DND-41 (cell line): ENCODE data around the gene TLR5.

Experiments used
- ATAC-seq: fragments of 200-7000 bp; cut with Tn5 transposase; 3 replicates; pipeline ENCODE4 v1.9.1; 2021; ENCODE audit warnings: low read depth; ENCODE audit not compliant: insufficient read depth
- DNase-seq: peaks from one replicate; pipeline ENCODE4 v3.0.0-alpha.2; 2020
- H2AFZ ChIP-seq: 2 replicates; pipeline ENCODE4 v1.6.0; 2012; ENCODE audit warnings: low read depth, low read length
- H3K27ac ChIP-seq: 2 replicates; pipeline ENCODE4 v1.5.1; 2012; ENCODE audit warnings: low read length, inconsistent platforms
- H3K27me3 ChIP-seq: fragments of 200-600 bp; sonication (generic); 2 replicates; pipeline ENCODE4 v1.6.0; 2012; ENCODE audit warnings: low read length, mild to moderate bottlenecking, inconsistent platforms; ENCODE audit not compliant: insufficient read depth, poor library complexity
- H3K36me3 ChIP-seq: 2 replicates; pipeline ENCODE4 v1.5.1; 2012; ENCODE audit warnings: low read length, inconsistent platforms; ENCODE audit not compliant: insufficient read depth
- H3K4me1 ChIP-seq: 2 replicates; pipeline ENCODE4 v1.5.1; 2012; ENCODE audit warnings: mild to moderate bottlenecking, low read length; ENCODE audit not compliant: insufficient read depth
- H3K4me2 ChIP-seq: 2 replicates; pipeline ENCODE4 v1.6.0; 2012; ENCODE audit warnings: mild to moderate bottlenecking, moderate library complexity, low read length, inconsistent platforms; ENCODE audit not compliant: insufficient read depth
- H3K4me3 ChIP-seq, 2 experiments: fragments of 200-600 bp in 1 of 2; shearing (Covaris generic) in 1 of 2; 2 replicates each; pipeline ENCODE4 v1.5.1; 2012 to 2016; ENCODE audit warnings: inconsistent platforms in 2 of 2, low read length in 2 of 2, mild to moderate bottlenecking in 2 of 2, low read depth in 1 of 2, moderate library complexity in 1 of 2
- H3K79me2 ChIP-seq: 2 replicates; pipeline ENCODE4 v1.6.0; 2012; ENCODE audit warnings: low read length, inconsistent platforms; ENCODE audit not compliant: insufficient read depth
- H3K9ac ChIP-seq: 2 replicates; pipeline ENCODE4 v1.6.0; 2012; ENCODE audit warnings: low read depth, mild to moderate bottlenecking, inconsistent platforms, low read length, moderate library complexity
- H3K9me3 ChIP-seq: 2 replicates; pipeline ENCODE4 v1.5.1; 2012; ENCODE audit warnings: low read length, moderate library complexity, mild to moderate bottlenecking, inconsistent platforms; ENCODE audit not compliant: insufficient read depth, severe bottlenecking
- H4K20me1 ChIP-seq: 2 replicates; pipeline ENCODE4 v1.6.0; 2012; ENCODE audit warnings: low read length; ENCODE audit not compliant: insufficient read depth
- EZH2 ChIP-seq: IDR thresholded peaks from 3 replicates; pipeline ENCODE4 v1.6.1; 2012; ENCODE audit warnings: borderline replicate concordance, low read depth, mild to moderate bottlenecking, moderate library complexity, low read length, inconsistent platforms; ENCODE audit not compliant: severe bottlenecking
- TF ChIP-seq, protein P1 (sequence below): IDR thresholded peaks from 2 replicates; pipeline ENCODE4 v1.5.1; 2012; ENCODE audit warnings: borderline replicate concordance, low read length, moderate library complexity, mild to moderate bottlenecking; ENCODE audit not compliant: poor library complexity, severe bottlenecking; ENCODE audit errors: extremely low read depth

TLR5 gene

DNA sequence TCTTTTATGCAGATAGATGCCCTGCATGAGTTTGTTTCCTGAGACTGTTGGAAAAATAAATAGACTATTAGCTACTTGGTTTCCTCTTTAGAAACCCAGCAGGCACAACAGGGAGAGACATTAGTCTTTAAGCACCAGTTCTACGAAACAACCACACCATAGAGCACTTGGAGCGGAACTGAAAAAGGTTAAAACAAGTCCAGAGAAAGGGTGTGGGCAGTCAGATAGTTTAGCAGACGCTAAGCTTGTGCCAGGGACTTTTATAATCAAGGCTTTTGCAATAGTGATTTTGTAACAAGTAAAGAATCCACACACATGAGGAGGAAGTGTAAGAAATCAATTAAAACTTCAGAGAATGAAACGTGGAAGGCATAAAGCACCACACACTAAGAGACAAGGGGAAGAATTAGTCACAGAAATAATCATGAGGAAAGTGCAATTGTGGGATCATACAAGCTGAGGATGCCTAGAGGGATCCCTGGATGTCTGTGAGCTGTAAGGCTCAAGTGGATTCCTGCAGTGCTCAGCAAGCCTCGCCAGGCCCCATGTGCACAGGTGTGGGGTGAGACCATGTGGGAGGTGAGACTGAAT is 37.8 kb upstream of the TLR5 start:
- Histone ChIP-seq H2AFZ (no peak overlapping the region), H4K20me1 (no peaks in the 10 kb centered on the region), H3K27me3 (no peaks in the 10 kb centered on the region), H3K4me2 (no peak overlapping the region), H3K79me2 (no peaks in the 10 kb centered on the region), H3K27ac (no peak overlapping the region), H3K4me3 (no peak overlapping the region), H3K4me1 (no peaks in the 10 kb centered on the region), H3K36me3 (no peaks in the 10 kb centered on the region), H3K9me3 (no peaks in the 10 kb centered on the region), H3K9ac (no peak overlapping the region)
- ATAC-seq (no peak), DNase-seq (no peak)
- TF ChIP-seq, protein P1, sequence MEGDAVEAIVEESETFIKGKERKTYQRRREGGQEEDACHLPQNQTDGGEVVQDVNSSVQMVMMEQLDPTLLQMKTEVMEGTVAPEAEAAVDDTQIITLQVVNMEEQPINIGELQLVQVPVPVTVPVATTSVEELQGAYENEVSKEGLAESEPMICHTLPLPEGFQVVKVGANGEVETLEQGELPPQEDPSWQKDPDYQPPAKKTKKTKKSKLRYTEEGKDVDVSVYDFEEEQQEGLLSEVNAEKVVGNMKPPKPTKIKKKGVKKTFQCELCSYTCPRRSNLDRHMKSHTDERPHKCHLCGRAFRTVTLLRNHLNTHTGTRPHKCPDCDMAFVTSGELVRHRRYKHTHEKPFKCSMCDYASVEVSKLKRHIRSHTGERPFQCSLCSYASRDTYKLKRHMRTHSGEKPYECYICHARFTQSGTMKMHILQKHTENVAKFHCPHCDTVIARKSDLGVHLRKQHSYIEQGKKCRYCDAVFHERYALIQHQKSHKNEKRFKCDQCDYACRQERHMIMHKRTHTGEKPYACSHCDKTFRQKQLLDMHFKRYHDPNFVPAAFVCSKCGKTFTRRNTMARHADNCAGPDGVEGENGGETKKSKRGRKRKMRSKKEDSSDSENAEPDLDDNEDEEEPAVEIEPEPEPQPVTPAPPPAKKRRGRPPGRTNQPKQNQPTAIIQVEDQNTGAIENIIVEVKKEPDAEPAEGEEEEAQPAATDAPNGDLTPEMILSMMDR = no peak
- TF ChIP-seq EZH2 = no peak

- TF ChIP-seq, protein P1 = no peak
- TF ChIP-seq EZH2 = no peak
- Histone ChIP-seq H3K27ac (no peak overlapping the region), H3K4me2 (no peak overlapping the region)
These were observed 36.7 kb upstream of the TLR5 start for GRCh38 chr1:223179786-223180185.

GRCh38 chr1:223179280-223179679 is 36.2 kb upstream of the TLR5 start:
- no peak overlapping the region for H3K9ac ChIP-seq
- H3K9me3 ChIP-seq = no peaks in the 10 kb centered on the region
- no peak for ATAC-seq
- H3K4me2 ChIP-seq = no peak overlapping the region
- no peak for DNase-seq
- H3K36me3 ChIP-seq = no peaks in the 10 kb centered on the region
- no peaks in the 10 kb centered on the region for H3K27me3 ChIP-seq
- TF ChIP-seq, protein P1 = no peak
- TF ChIP-seq EZH2 = no peak
- H2AFZ ChIP-seq = no peak overlapping the region
- no peak overlapping the region for H3K27ac ChIP-seq
- H3K79me2 ChIP-seq = no peaks in the 10 kb centered on the region
- H3K4me3 ChIP-seq = no peak overlapping the region
- H4K20me1 ChIP-seq = no peaks in the 10 kb centered on the region
- H3K4me1 ChIP-seq = no peaks in the 10 kb centered on the region

More at GRCh38 chr1:223179786-223180185, 36.7 kb upstream of the TLR5 start:
- Histone ChIP-seq H3K4me1 (no peaks in the 10 kb centered on the region), H3K79me2 (no peaks in the 10 kb centered on the region), H3K4me3 (no peak overlapping the region), H3K9me3 (no peaks in the 10 kb centered on the region), H3K36me3 (no peaks in the 10 kb centered on the region), H2AFZ (no peak overlapping the region), H3K27me3 (no peaks in the 10 kb centered on the region), H3K9ac (no peak overlapping the region), H4K20me1 (no peaks in the 10 kb centered on the region)
- no peak for DNase-seq
- ATAC-seq = no peak
